CD4-positive, alpha-beta memory T cell (primary cell): Measurements from ENCODE around the gene EGFL6. TPM values are rescaled to one million over a fixed set of nuclear protein-coding genes. Genes with fewer than 3 reads are reported as not detected.

Experiments used
- CTCF ChIA-PET: fragments of 350-600 bp; sonication (Branson Sonifier 250); formaldehyde crosslinking; loops from one replicate; lab custom pipeline; 2021; ENCODE audit warnings: inconsistent platforms; ENCODE audit not compliant: partially characterized antibody; lab: Charles Lee
- POLR2A ChIA-PET: fragments of 350-600 bp; sonication (Branson Sonifier 250); formaldehyde crosslinking; loops from one replicate; lab custom pipeline; 2021; ENCODE audit not compliant: partially characterized antibody; lab: Charles Lee
- DNase-seq, 5 donors: peaks; one replicate each; pipeline versions ENCODE4 v3.0.0 to v3.0.0-alpha.2; 2020 to 2022; ENCODE audit warnings: mixed read lengths in 1 of 5
- H3K27ac ChIP-seq: one replicate; pipeline ENCODE4 v1.7.0; 2013; ENCODE audit warnings: low read depth, low read length
- H3K27me3 ChIP-seq: 2 replicates; pipeline ENCODE4 v1.7.0; 2013; ENCODE audit warnings: mild to moderate bottlenecking, low read length, moderate library complexity; ENCODE audit not compliant: insufficient read depth
- H3K36me3 ChIP-seq: 2 replicates; pipeline ENCODE4 v1.7.0; 2013; ENCODE audit warnings: mild to moderate bottlenecking, low read length, moderate library complexity; ENCODE audit not compliant: insufficient read depth
- H3K4me1 ChIP-seq: 2 replicates; pipeline ENCODE4 v1.7.0; 2013; ENCODE audit warnings: mild to moderate bottlenecking, low read length, moderate library complexity; ENCODE audit not compliant: insufficient read depth
- H3K4me3 ChIP-seq, 2 donors: one replicate each; pipeline ENCODE4 v1.7.0; 2013; ENCODE audit warnings: low read length in 2 of 2, mild to moderate bottlenecking in 1 of 2
- H3K9me3 ChIP-seq, 2 donors: one replicate each; pipeline ENCODE4 v1.7.0; 2013; ENCODE audit warnings: low read length in 2 of 2, control low read depth in 1 of 2; ENCODE audit not compliant: control insufficient read depth in 1 of 2
- H3K27ac Mint-ChIP-seq, 7 donors: one replicate each; pipeline ENCODE4 v1.8.0; 2020 to 2021; ENCODE audit warnings: mixed read lengths in 7 of 7, mild to moderate bottlenecking in 6 of 7, inconsistent platforms in 3 of 7, moderate library complexity in 3 of 7
- H3K27me3 Mint-ChIP-seq, 2 donors: one replicate each; pipeline ENCODE4 v1.8.0; 2020 to 2021; ENCODE audit warnings: mixed read lengths in 2 of 2
- H3K36me3 Mint-ChIP-seq, 2 donors: one replicate each; pipeline ENCODE4 v1.8.0; 2020 to 2021; ENCODE audit warnings: mixed read lengths in 2 of 2, inconsistent platforms in 1 of 2, mild to moderate bottlenecking in 1 of 2
- H3K4me1 Mint-ChIP-seq, 4 donors: one replicate each; pipeline ENCODE4 v1.8.0; 2020 to 2021; ENCODE audit warnings: mixed read lengths in 4 of 4, mild to moderate bottlenecking in 1 of 4
- H3K4me3 Mint-ChIP-seq, 8 donors: one replicate each; pipeline ENCODE4 v1.8.0; 2020 to 2021; ENCODE audit warnings: mixed read lengths in 8 of 8, mild to moderate bottlenecking in 7 of 8, moderate library complexity in 6 of 8, inconsistent platforms in 3 of 8
- H3K9me3 Mint-ChIP-seq, 8 donors: one replicate each; pipeline ENCODE4 v1.8.0; 2020 to 2021; ENCODE audit warnings: mixed read lengths in 8 of 8, mild to moderate bottlenecking in 5 of 8, inconsistent platforms in 3 of 8, moderate library complexity in 1 of 8
- intact Hi-C: fragments of 100-400 bp; cut with micrococcal nuclease; formaldehyde crosslinking; loops from one replicate; pipeline ENCODE4 v1.15.1; 2023
- polyA plus RNA-seq, 2 donors: library from polyadenylated mRNA; unstranded; fragments of 300-500 nt; fragmentation: Illumina TruSeq; gene quantifications; one replicate each; pipeline ENCODE4 v1.2.3, GENCODE V29; 2021
- total RNA-seq, 2 experiments: library from RNA; stranded (reverse); gene quantifications; one replicate each; pipeline ENCODE4 v1.2.3, GENCODE V29; 2021

EGFL6 gene
- total and polyA plus RNA-seq, 4 experiments from 2014 or later, result not detected

GRCh38 chrX:13658602-13659001 lies 89.2 kb downstream of the EGFL6 start:
- peak overlapping the region in 3 of 8 donors; percentile 0 to 59 (median 5) for H3K4me3 Mint-ChIP-seq
- Histone ChIP-seq H3K27ac (no peak overlapping the region), H3K36me3 (peaks cover 15% of the 10 kb centered on the region), H3K9me3 (no peaks in the 10 kb centered on the region), H3K27me3 (no peaks in the 10 kb centered on the region), H3K4me1 (peaks cover 27% of the 10 kb centered on the region), H3K4me3 (no peak overlapping the region)
- POLR2A ChIA-PET, result interaction anchor here (1.0 to 1.5 kb wide), 2 partner anchors 76 to 371 kb away, joined by 9 read pairs; partner anchors contain the start of genes GEMIN8, OFD1 and TRAPPC2
- peaks cover 37 to 45% of the 10 kb centered on the region in 2 donors for H3K36me3 Mint-ChIP-seq
- intact Hi-C loops, result loop anchor here (1.0 to 2.0 kb wide), 3 partner anchors 32 to 374 kb away; no protein-coding TSS in a partner anchor
- H3K27ac Mint-ChIP-seq, result peak overlapping the region; percentile 56 to 85 (median 76)
- no peaks in the 10 kb centered on the region for H3K27me3 Mint-ChIP-seq
- no peaks in the 10 kb centered on the region for H3K9me3 Mint-ChIP-seq
- peak in 4 of 5 donors; percentile 59 to 69 (median 64) for DNase-seq
- CTCF ChIA-PET, result interaction anchor here (1.1 to 1.6 kb wide), 4 partner anchors 11 to 93 kb away, joined by 3 to 4 read pairs (median 4); no protein-coding TSS in a partner anchor
- H3K4me1 Mint-ChIP-seq, result peaks cover 19 to 26% (median 22%) of the 10 kb centered on the region in 4 donors

DNA sequence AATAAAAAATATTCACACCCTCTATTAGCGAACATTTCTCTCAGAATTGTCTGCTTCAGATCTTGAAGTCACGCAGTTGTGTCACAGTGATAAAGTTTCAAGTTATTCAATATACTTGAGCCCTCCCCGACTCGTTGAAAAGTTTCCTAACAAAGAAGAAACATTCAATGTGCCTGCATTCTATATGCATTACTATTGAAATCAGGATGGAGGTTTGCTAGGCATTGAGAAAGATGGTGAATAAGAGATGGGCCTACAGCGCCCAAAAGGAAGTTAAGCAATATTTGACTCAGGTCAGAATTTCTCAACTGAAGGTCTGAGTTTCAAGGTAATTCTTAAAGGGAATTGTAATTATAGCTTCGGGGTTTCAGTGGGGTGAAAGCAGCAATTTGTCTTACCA lies 89.7 kb downstream of the EGFL6 start:
- Mint-ChIP-seq H3K4me3 (peak overlapping the region in 1 of 8 donors; percentile 59), H3K27ac (peak overlapping the region; percentile 1 to 85 (median 74)), H3K4me1 (peaks cover 19 to 26% (median 22%) of the 10 kb centered on the region in 4 donors), H3K27me3 (no peaks in the 10 kb centered on the region), H3K9me3 (no peaks in the 10 kb centered on the region), H3K36me3 (peaks cover 38 to 50% of the 10 kb centered on the region in 2 donors)
- H3K4me1 ChIP-seq, result peaks cover 23% of the 10 kb centered on the region
- no peak overlapping the region for H3K4me3 ChIP-seq
- H3K27me3 ChIP-seq, result no peaks in the 10 kb centered on the region
- no peak overlapping the region for H3K27ac ChIP-seq
- no peak for DNase-seq
- CTCF ChIA-PET, result interaction anchor here (0.7 to 1.8 kb wide), 7 partner anchors 10 to 93 kb away, joined by 3 to 10 read pairs (median 4); partner anchors contain the start of genes OFD1 and TRAPPC2
- POLR2A ChIA-PET, result interaction anchor here (1.0 to 1.5 kb wide), 2 partner anchors 76 to 370 kb away, joined by 9 read pairs; partner anchors contain the start of genes GEMIN8, OFD1 and TRAPPC2
- no peaks in the 10 kb centered on the region for H3K9me3 ChIP-seq
- intact Hi-C loops, result loop anchor here (2.0 kb wide), 1 partner anchor 32 kb away; no protein-coding TSS in a partner anchor
- H3K36me3 ChIP-seq, result peaks cover 15% of the 10 kb centered on the region

- no peaks in the 10 kb centered on the region for H3K27me3 Mint-ChIP-seq
- peaks cover 12% of the 10 kb centered on the region for H3K4me1 ChIP-seq
- intact Hi-C loops, result no loop called here
- H3K4me3 Mint-ChIP-seq, result peak overlapping the region in 7 of 8 donors; percentile 22 to 69 (median 60)
- no peak for DNase-seq
- no peaks in the 10 kb centered on the region for H3K36me3 ChIP-seq
- H3K27ac ChIP-seq, result peak overlapping the region; percentile 47
- peak overlapping the region in 1 of 2 donors; percentile 24 for H3K4me3 ChIP-seq
- H3K4me1 Mint-ChIP-seq, result peaks cover 9 to 15% (median 12%) of the 10 kb centered on the region in 4 donors
- H3K9me3 ChIP-seq, result no peaks in the 10 kb centered on the region
- POLR2A ChIA-PET, result interaction anchor here (0.8 to 2.3 kb wide), 9 partner anchors 8 to 368 kb away, joined by 3 to 14 read pairs (median 4); partner anchors contain the start of genes GEMIN8, OFD1, RAB9A and TCEANC
- no peaks in the 10 kb centered on the region for H3K9me3 Mint-ChIP-seq
- CTCF ChIA-PET, result interaction anchor here (0.6 to 3.1 kb wide), 9 partner anchors 8 to 546 kb away, joined by 3 to 8 read pairs (median 4); partner anchors contain the start of gene TCEANC
- H3K36me3 Mint-ChIP-seq, result peaks cover 39 to 56% of the 10 kb centered on the region in 2 donors
- peak overlapping the region; percentile 60 to 84 (median 72) for H3K27ac Mint-ChIP-seq
- H3K27me3 ChIP-seq, result no peaks in the 10 kb centered on the region
Observed at GRCh38 chrX:13661735-13662288, 92.4 kb downstream of the EGFL6 start.

GRCh38 chrX:13662355-13662791 lies 93.0 kb downstream of the EGFL6 start:
- H3K4me3 Mint-ChIP-seq, result peak overlapping the region; percentile 18 to 69 (median 60)
- H3K27me3 Mint-ChIP-seq, result no peaks in the 10 kb centered on the region
- peaks cover 9 to 15% (median 12%) of the 10 kb centered on the region in 4 donors for H3K4me1 Mint-ChIP-seq
- Histone ChIP-seq H3K4me3 (peak overlapping the region in 1 of 2 donors; percentile 24), H3K9me3 (no peaks in the 10 kb centered on the region), H3K27me3 (no peaks in the 10 kb centered on the region), H3K4me1 (peaks cover 12% of the 10 kb centered on the region), H3K27ac (peak overlapping the region; percentile 47), H3K36me3 (no peaks in the 10 kb centered on the region)
- peaks cover 38 to 55% of the 10 kb centered on the region in 2 donors for H3K36me3 Mint-ChIP-seq
- CTCF ChIA-PET, result interaction anchor here (0.6 to 3.1 kb wide), 9 partner anchors 9 to 547 kb away, joined by 3 to 8 read pairs (median 4); partner anchors contain the start of gene TCEANC
- POLR2A ChIA-PET, result interaction anchor here (0.5 to 2.3 kb wide), 10 partner anchors 9 to 367 kb away, joined by 3 to 14 read pairs (median 4); partner anchors contain the start of genes GEMIN8, OFD1, RAB9A and TCEANC
- H3K9me3 Mint-ChIP-seq, result no peaks in the 10 kb centered on the region
- intact Hi-C loops, result no loop called here
- H3K27ac Mint-ChIP-seq, result peak overlapping the region; percentile 26 to 84 (median 67)
- no peak for DNase-seq

GRCh38 chrX:13664020-13664419 lies 94.6 kb downstream of the EGFL6 start:
- H3K4me1 Mint-ChIP-seq, result peaks cover 3 to 9% (median 7%) of the 10 kb centered on the region in 4 donors
- Histone ChIP-seq H3K4me1 (peaks cover 9% of the 10 kb centered on the region), H3K4me3 (no peak overlapping the region), H3K36me3 (no peaks in the 10 kb centered on the region), H3K27ac (no peak overlapping the region), H3K9me3 (no peaks in the 10 kb centered on the region), H3K27me3 (no peaks in the 10 kb centered on the region)
- ChIA-PET CTCF (interaction anchor here (3.1 kb wide), 1 partner anchor 85 kb away, joined by 8 read pairs; no protein-coding TSS in a partner anchor), POLR2A (interaction anchor here (2.2 kb wide), 1 partner anchor 71 kb away, joined by 14 read pairs; the partner anchor contains the start of genes OFD1 and TRAPPC2)
- no peaks in the 10 kb centered on the region for H3K9me3 Mint-ChIP-seq
- intact Hi-C loops, result no loop called here
- H3K4me3 Mint-ChIP-seq, result no peak overlapping the region
- peak overlapping the region in 1 of 7 donors; percentile 1 for H3K27ac Mint-ChIP-seq
- DNase-seq, result no peak
- no peaks in the 10 kb centered on the region for H3K27me3 Mint-ChIP-seq
- peaks cover 30 to 54% of the 10 kb centered on the region in 2 donors for H3K36me3 Mint-ChIP-seq

- no peaks in the 10 kb centered on the region for H3K27me3 ChIP-seq
- CTCF ChIA-PET, result no interaction called here
- Mint-ChIP-seq H3K27ac (no peak overlapping the region), H3K4me3 (no peak overlapping the region), H3K4me1 (peaks cover 8 to 11% (median 9%) of the 10 kb centered on the region in 4 donors), H3K27me3 (no peaks in the 10 kb centered on the region), H3K9me3 (no peaks in the 10 kb centered on the region), H3K36me3 (peaks cover 32 to 53% of the 10 kb centered on the region in 2 donors)
- POLR2A ChIA-PET, result no interaction called here
- H3K27ac ChIP-seq, result no peak overlapping the region
- no peak overlapping the region for H3K4me3 ChIP-seq
- H3K36me3 ChIP-seq, result no peaks in the 10 kb centered on the region
- H3K4me1 ChIP-seq, result peaks cover 8% of the 10 kb centered on the region
- no peak for DNase-seq
- no peaks in the 10 kb centered on the region for H3K9me3 ChIP-seq
- intact Hi-C loops, result no loop called here
Observed at GRCh38 chrX:13666836-13667235, 97.4 kb downstream of the EGFL6 start.

DNA sequence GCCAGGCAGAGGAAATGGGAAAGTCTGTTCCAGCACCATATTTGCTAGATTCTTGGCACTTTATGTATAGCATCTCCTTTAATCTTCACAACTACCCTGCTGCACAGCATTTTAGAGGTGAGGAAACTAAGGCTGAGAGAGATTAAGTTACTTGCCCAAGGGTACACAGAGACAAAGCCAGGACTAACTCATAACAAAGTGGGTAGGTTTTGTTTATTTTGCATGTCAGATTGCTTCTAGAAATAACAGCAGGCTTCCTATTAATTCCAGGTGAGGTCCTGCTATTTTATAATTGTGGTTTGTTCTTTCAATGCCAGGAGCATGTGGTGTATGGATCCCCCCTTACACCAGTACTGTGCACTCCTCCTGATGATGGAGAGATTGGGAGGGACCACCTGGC lies 98.5 kb downstream of the EGFL6 start:
- H3K4me1 Mint-ChIP-seq, result peaks cover 5 to 8% (median 6%) of the 10 kb centered on the region in 4 donors
- no peak overlapping the region for H3K4me3 Mint-ChIP-seq
- Histone ChIP-seq H3K9me3 (no peaks in the 10 kb centered on the region), H3K4me1 (no peaks in the 10 kb centered on the region), H3K27ac (no peak overlapping the region), H3K27me3 (no peaks in the 10 kb centered on the region), H3K36me3 (no peaks in the 10 kb centered on the region), H3K4me3 (no peak overlapping the region)
- intact Hi-C loops, result no loop called here
- ChIA-PET POLR2A (no interaction called here), CTCF (no interaction called here)
- H3K9me3 Mint-ChIP-seq, result no peaks in the 10 kb centered on the region
- H3K27ac Mint-ChIP-seq, result peak overlapping the region in 1 of 7 donors; percentile 62
- no peak for DNase-seq
- no peaks in the 10 kb centered on the region for H3K27me3 Mint-ChIP-seq
- peaks cover 22 to 52% of the 10 kb centered on the region in 2 donors for H3K36me3 Mint-ChIP-seq
